Body of pancreas (tissue), 4 donors: ENCODE results near the gene LCP1.

Source experiments
- POLR2A ChIP-seq, 3 donors: fragments of 450-650 bp; IDR thresholded peaks; one replicate each; pipeline ENCODE4 v1.6.1; 2016; ENCODE audit warnings: antibody characterized with exemption in 3 of 3, mild to moderate bottlenecking in 2 of 3
- TF ChIP-seq, protein P1 (sequence below), 7 experiments: fragments of 450-650 bp in 4 of 7; fragments of 200-600 bp in 3 of 7; sonication (generic) in 3 of 7; IDR thresholded peaks; one replicate each; pipeline ENCODE4 v1.5.1; 2016 to 2019; ENCODE audit warnings: antibody characterized with exemption in 7 of 7

DNA sequence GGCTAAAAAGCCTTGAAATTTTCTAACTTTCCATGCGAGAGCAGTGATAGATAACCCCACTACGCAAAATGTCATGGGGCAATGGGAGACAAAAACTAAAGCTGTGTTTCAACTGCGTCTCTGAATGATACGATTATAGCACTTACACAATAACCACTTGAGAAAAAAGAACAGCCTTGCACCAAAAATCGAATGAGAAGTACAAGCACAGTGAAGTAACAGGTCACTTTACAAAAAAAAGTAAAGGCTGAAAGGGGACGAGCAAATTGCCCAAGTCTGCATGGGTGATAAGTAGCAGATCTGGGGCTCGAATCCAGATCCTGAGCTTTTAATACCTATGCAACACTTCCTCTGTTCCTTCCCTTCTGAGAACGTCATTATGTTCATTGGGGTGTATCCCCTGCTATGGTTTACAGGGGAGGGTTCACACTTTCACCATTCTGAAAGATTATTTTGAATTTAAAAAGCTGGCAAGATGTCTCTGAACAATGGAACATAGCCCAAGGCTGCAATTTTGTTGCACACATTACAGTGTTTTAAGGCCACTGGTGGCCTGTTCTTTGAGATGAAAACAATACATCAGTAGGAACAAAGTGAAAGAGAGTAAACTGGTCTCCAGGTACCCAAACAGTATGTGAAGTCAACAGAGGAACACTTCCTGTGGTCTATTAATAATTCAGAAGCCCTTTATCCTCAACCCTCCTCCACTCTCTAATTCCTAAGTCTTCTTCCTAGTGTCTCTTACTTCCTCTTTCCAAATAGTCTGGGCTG, 80.3 kb downstream of the LCP1 start:
- TF ChIP-seq, protein P1, sequence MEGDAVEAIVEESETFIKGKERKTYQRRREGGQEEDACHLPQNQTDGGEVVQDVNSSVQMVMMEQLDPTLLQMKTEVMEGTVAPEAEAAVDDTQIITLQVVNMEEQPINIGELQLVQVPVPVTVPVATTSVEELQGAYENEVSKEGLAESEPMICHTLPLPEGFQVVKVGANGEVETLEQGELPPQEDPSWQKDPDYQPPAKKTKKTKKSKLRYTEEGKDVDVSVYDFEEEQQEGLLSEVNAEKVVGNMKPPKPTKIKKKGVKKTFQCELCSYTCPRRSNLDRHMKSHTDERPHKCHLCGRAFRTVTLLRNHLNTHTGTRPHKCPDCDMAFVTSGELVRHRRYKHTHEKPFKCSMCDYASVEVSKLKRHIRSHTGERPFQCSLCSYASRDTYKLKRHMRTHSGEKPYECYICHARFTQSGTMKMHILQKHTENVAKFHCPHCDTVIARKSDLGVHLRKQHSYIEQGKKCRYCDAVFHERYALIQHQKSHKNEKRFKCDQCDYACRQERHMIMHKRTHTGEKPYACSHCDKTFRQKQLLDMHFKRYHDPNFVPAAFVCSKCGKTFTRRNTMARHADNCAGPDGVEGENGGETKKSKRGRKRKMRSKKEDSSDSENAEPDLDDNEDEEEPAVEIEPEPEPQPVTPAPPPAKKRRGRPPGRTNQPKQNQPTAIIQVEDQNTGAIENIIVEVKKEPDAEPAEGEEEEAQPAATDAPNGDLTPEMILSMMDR (IDR thresholded peaks at IDR 0.05): no peak
- no peak for TF ChIP-seq POLR2A (IDR thresholded peaks at IDR 0.05)
